ENCODE results near the gene SH3BP5. TPM values are rescaled to one million over a fixed set of nuclear protein-coding genes. Genes with fewer than 3 reads are reported as not detected.

SH3BP5 gene, protein sequence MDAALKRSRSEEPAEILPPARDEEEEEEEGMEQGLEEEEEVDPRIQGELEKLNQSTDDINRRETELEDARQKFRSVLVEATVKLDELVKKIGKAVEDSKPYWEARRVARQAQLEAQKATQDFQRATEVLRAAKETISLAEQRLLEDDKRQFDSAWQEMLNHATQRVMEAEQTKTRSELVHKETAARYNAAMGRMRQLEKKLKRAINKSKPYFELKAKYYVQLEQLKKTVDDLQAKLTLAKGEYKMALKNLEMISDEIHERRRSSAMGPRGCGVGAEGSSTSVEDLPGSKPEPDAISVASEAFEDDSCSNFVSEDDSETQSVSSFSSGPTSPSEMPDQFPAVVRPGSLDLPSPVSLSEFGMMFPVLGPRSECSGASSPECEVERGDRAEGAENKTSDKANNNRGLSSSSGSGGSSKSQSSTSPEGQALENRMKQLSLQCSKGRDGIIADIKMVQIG
- 6.2 and 8.8 TPM in 2 replicates for total RNA-seq

DNA sequence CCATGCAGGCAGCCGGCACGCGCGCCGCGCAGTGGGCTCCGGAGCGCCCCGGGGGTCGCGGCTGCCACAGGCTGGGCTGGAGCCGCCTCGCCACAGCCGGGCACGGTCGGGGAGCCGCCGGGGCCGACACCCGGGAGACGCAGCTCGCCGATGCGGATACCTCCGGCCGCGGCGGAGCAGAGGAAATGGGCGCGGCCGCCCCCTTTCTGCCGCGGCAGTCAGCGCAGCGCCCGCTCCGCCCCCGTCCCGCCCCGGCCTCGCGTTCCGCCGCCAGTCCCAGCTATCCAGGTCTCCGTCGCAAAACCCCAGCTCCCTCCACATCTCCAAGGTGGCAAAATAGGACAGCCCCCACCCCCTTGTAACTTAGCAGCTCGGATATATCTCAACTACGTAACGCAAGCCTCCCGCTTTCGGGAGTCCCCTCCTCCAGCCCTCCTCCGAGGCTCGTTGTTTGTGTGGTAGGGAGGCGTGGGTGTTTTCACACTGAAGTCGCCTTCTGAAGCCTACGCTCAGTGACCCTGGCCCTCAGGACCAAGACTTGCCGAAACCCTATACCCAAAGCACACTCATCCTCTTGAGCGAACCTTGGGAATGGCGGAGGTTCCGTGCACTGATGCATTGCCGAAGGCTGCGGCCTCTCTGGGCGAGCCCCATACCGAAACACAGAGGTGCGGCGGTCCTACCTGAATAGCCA is at the start of gene SH3BP5:
TSS of gene SH3BP5 (minus strand) at position 182 of the 694 bp plus-strand sequence. CDS start at position 4, 178 bp downstream.

DNA sequence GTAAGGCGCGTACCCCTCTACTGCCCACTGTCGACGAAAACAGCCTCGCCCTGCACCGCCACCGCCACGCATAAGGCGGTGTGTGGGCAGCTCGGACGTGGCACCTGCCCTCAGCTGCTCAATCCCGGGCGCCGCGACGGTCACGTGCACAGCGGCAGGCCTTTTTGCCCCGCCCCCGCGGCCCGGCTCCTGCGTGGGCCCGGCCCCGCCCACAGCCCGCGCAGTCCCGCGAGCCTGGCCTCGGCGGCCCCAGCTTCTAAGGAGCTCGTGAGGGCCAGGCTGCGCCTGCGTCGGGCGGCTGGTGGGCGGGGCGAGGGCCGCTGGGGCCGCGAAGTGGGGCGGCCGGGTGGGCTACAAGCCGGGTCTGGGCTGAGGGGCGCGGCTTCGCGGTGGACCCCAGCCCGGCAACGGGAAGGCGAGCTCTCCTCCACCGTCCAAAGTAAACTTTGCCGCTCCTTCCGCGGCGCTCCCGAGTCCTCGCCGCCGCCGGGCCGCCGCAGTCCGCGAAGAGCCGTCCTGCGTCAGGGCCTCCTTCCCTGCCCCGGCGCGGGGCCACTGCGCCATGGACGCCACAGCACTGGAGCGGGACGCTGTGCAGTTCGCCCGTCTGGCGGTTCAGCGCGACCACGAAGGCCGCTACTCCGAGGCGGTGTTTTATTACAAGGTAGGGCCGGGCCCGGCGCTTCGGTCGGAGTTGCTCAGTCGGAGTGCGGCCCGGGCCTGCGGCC is 126.3 kb downstream of the SH3BP5 start, which contains the start of gene CAPN7:
TSS of gene CAPN7 (plus strand) at position 313 of the 728 bp plus-strand sequence. CDS start at position 563, 250 bp downstream.

Other genes starting within 250 kb of the SH3BP5 start
- gene RBSN, start 233.4 kb downstream of the SH3BP5 start, total RNA-seq = 35.3 and 36.6 TPM in 2 replicates
- gene CAPN7, start 126.3 kb downstream of the SH3BP5 start, total RNA-seq = 47.2 and 49.7 TPM in 2 replicates
- gene METTL6, start 95.0 kb upstream of the SH3BP5 start, total RNA-seq = 39.7 and 62.5 TPM in 2 replicates
- gene EAF1, start 95.0 kb upstream of the SH3BP5 start, total RNA-seq = 37.5 and 46.5 TPM in 2 replicates
- under 0.01 and 0.28 TPM in 2 replicates for gene COLQ, start 189.1 kb upstream of the SH3BP5 start, total RNA-seq